GM12892 (cell line): Measurements from ENCODE around the gene P3H2.

Experiments
- DNase-seq: peaks from one replicate; pipeline ENCODE4 v3.0.0; 2011; ENCODE audit not compliant: insufficient read length
- FAIRE-seq: peaks from 2 replicates; lab custom pipeline; 2011; peaks lifted over from hg19 to GRCh38; lab: Jason Lieb, UNC
- POLR2A ChIP-seq: IDR thresholded peaks from 2 replicates; pipeline ENCODE4 v1.6.1; 2011; ENCODE audit warnings: low read depth, low read length, control low read depth
- POLR2AphosphoS5 ChIP-seq: IDR thresholded peaks from 2 replicates; pipeline ENCODE4 v1.6.1; 2011; ENCODE audit warnings: low read depth, low read length, control low read depth
- TAF1 ChIP-seq: IDR thresholded peaks from 2 replicates; pipeline ENCODE4 v1.6.1; 2011; ENCODE audit warnings: low read depth, mild to moderate bottlenecking, control low read depth, low read length, borderline replicate concordance

The P3H2 gene

GRCh38 chr3:190018460-190018859 lies 102.2 kb downstream of the P3H2 start:
- no peak for TF ChIP-seq TAF1
- no peak for TF ChIP-seq POLR2AphosphoS5
- no peak for TF ChIP-seq POLR2A
- DNase-seq (no peak), FAIRE-seq (no peak)

- DNase-seq, result no peak
- FAIRE-seq, result peak; percentile 96
- TF ChIP-seq POLR2A, result no peak
- TF ChIP-seq TAF1, result no peak
- TF ChIP-seq POLR2AphosphoS5, result no peak
Measured at GRCh38 chr3:190017521-190018288, 103.0 kb downstream of the P3H2 start.

DNA sequence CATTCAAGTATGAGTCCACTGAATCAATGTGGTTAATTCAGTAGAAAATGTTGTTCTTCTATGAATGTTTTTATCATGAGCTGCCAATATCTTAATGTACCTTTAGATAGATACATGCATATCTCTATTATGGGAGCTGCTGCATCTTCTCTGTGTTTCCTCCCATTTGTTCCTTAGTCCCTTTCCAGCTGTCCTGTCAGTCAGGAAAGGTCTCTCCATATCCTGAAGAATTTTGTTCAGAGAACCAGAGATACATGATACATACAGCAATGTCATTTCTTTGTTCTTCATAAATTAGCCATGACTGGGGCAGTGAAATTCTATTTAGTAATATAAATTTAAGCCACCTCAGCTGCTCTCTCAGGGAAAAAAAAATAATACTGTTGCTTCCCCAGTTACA lies 103.7 kb downstream of the P3H2 start:
- TF ChIP-seq POLR2A, result no peak
- no peak for TF ChIP-seq TAF1
- no peak for TF ChIP-seq POLR2AphosphoS5
- DNase-seq, result no peak
- peak; percentile 36 for FAIRE-seq

- FAIRE-seq (no peak), DNase-seq (no peak)
Measured at GRCh38 chr3:190014940-190015339, 105.8 kb downstream of the P3H2 start.

DNA sequence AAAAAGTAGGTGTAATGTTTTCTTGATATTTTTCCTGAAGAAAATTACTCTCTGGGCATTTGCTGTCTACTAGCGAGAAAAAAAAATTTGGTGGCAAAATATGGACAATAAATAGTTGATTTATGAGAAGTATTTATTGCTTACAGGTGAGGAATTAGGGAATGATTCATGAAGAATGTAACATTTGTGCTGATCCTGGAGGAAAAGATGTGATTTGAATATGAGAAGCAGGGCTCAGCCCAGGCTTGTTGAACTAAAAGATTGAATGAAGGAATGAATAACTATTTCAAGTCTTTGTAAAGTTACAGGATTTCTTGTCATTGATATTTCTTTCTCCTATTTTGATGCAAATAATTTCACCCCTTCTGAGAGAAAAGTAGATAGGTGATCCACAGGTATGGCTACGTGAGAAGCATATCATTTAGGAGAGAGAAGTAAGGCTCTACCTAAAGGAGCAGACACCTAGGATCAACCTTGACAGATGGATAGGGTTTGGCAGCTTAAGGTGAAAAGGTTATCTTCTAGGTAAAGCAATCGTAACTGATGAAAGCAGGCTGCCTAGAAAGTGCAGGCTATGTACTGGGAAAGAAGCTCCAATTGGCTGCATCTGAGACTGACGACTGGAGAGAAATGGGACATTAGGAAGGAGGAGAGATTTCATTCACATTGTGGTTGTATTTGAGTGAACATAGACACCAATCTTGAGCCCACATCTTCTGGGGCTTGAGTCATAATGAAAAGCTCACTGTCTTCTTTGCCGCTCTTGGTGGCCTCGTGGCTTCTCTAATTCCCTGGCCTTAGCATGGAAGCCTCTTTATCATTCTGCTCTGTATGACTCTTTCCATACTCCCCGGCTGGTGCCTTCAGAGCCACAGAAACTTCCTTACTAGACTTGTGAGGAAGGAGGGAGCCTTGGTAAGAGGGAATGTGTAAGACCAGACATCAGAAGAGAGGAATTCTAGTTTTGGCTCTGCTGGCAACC lies 106.5 kb downstream of the P3H2 start:
- FAIRE-seq, result peak; percentile 97
- no peak for DNase-seq
- TF ChIP-seq POLR2AphosphoS5 (no peak), POLR2A (no peak)

More at GRCh38 chr3:190014940-190015339, 105.8 kb downstream of the P3H2 start:
- TF ChIP-seq POLR2AphosphoS5 (no peak), POLR2A (no peak), TAF1 (no peak)

- TF ChIP-seq POLR2AphosphoS5, result no peak
- TF ChIP-seq TAF1, result no peak
- TF ChIP-seq POLR2A, result no peak
- DNase-seq, result no peak
Measured at GRCh38 chr3:190012784-190013183, 107.9 kb downstream of the P3H2 start.

GRCh38 chr3:190012314-190012782 lies 108.3 kb downstream of the P3H2 start:
- TF ChIP-seq TAF1, result no peak
- no peak for TF ChIP-seq POLR2A
- no peak for TF ChIP-seq POLR2AphosphoS5
- no peak for DNase-seq
- FAIRE-seq, result no peak

More at GRCh38 chr3:190012784-190013183, 107.9 kb downstream of the P3H2 start:
- peak; percentile 21 for FAIRE-seq

DNA sequence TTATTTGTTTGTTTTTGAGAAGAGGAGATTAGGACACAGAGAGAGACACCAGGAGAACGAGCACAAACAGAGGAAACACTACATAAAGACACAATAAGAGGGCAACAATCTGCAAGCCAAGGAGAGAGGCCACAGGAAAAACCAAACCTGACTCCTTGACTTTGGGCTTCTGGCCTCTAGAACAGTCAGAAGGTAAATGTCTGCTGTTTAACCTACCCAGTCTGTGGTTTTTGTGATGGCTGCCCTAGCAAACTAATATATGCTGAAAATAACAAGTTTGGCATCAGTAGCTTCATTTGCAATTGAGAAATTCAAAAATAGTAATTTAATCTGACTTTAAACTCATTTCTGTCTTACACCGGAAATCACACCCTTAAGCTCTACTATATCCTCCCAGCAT lies 110.2 kb downstream of the P3H2 start:
- FAIRE-seq (no peak), DNase-seq (no peak)
- TF ChIP-seq TAF1 (no peak), POLR2A (no peak), POLR2AphosphoS5 (no peak)

DNA sequence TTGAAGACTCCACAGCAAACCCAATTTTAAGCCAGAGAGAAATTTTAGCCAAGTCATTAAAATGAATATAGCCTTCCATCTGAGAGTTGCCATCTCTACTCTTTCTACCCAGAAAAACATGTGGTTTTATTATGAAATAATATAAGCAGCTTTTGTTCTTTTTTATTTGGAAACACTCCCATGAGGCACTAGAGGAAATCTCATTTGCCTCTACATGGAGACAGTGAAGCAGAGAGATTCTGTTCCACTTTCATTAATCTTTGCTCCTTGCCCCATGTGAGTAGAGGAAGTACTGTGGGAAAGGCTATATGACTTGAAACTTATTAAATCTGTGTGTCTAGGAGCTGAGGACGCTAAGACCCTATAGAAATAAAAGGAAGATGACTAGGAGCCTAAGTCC lies 111.1 kb downstream of the P3H2 start:
- FAIRE-seq, result peak; percentile 69
- TF ChIP-seq TAF1, result no peak
- no peak for TF ChIP-seq POLR2AphosphoS5
- TF ChIP-seq POLR2A, result no peak
- no peak for DNase-seq

GRCh38 chr3:190008432-190008831 lies 112.3 kb downstream of the P3H2 start:
- FAIRE-seq (peak; percentile 40), DNase-seq (no peak)
- TF ChIP-seq POLR2AphosphoS5 (no peak), POLR2A (no peak)

DNA sequence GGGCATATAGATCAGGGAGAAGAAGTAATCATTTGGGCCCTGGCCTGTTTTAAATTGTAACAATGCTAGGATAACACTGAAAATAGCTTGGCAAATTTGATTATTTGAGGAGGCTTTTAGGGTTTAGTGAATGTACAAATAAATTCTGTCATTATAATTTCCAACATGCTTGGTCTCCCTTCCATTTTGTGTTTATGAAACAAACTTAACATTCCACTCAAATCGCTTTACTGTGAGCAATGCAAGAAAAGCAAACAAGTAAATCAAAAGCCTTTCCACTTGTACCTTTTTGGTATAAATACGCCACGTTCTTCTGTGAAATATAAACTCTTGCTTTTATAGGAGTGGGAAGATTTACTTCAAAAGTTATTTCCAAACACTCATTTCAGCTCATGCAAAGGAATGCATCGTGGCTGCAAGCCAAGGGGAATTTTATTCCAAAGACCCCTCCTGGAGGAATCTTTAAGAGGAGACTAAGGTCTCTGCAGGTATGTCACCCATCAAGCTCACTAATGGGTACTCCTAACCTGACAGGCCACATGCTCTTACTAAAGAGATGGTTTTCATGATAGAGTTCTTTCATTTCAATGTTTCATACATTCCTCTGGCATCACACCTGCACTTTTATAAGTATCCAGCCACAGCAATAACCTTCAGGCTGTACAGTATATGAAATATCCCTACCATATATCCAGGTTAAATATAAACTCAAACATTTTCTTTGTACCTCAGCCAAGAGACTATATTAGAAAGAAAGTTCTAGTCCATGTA lies 115.2 kb downstream of the P3H2 start:
- FAIRE-seq, result peak; percentile 77
- TF ChIP-seq TAF1, result no peak
- TF ChIP-seq POLR2AphosphoS5, result no peak
- TF ChIP-seq POLR2A, result no peak
- no peak for DNase-seq

DNA sequence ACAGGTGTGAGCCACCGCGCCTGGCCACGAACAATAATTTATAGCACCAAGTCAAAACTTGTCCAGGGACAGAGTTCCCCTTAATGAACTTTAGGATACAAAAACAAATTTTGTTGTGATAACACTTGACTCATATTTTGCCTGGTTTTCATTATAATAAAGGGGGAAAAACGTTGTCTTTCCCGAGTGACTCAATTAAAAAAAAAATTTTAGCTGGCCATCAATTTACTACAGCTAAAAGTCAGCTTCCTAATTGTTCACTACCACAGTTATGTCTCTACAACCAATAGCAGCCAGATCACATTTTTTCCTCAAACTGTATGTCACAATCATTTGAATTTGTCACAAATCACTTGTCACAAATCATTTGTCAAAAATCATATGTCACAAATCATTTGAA lies 116.0 kb downstream of the P3H2 start:
- TF ChIP-seq POLR2AphosphoS5 (no peak), POLR2A (no peak), TAF1 (no peak)
- DNase-seq, result no peak
- peak; percentile 9 for FAIRE-seq
